ENCODE results near the gene UCN. TPM values are rescaled to one million over a fixed set of nuclear protein-coding genes. Genes with fewer than 3 reads are reported as not detected.

Gene UCN
- total RNA-seq, 1 experiment from 2014 or later = 4.4 TPM

GRCh38 chr2:27306573-27307286, 1.5 kb downstream of the UCN start:
- no TSS peak for BruUV-seq (replicated peaks)
- H3K4me1 ChIP-seq (ENCODE audit: control insufficient read depth, insufficient read depth, low read length) = no peaks in the 10 kb centered on the region
- H3K4me3 ChIP-seq (ENCODE audit: low read depth in 2 of 2, low read length in 2 of 2) = no peak overlapping the region
- H3K9me3 ChIP-seq (ENCODE audit: control insufficient read depth, insufficient read depth, low read depth, low read length) = no peaks in the 10 kb centered on the region
- ATAC-seq (no peak), DNase-seq (ENCODE audit: low read depth, low spot score) (no peak)
- H3K27ac ChIP-seq (ENCODE audit: low read length) = no peak overlapping the region
- CTCF ChIA-PET = no interaction called here
- no peaks in the 10 kb centered on the region for H3K36me3 ChIP-seq (ENCODE audit: control insufficient read depth, insufficient read depth, low read length)
- intact Hi-C loops (cut with micrococcal nuclease; ENCODE audit: unreplicated experiment) = no loop called here
- in situ Hi-C loops (cut with HindIII; ENCODE audit: low pct_unique_long_range_greater_than_20kb, low sequenced_read_pairs) = no loop called here
- no peak for TF ChIP-seq CTCF (IDR thresholded peaks at IDR 0.05)
- no peak for TF ChIP-seq REST (IDR thresholded peaks at IDR 0.05; ENCODE audit: insufficient read depth in 1 of 2, low read depth in 2 of 2, low read length in 1 of 2)
- no peak for TF ChIP-seq POLR2AphosphoS5 (IDR thresholded peaks at IDR 0.05; ENCODE audit: low read depth, low read length)
- TF ChIP-seq SIN3A (IDR thresholded peaks at IDR 0.05; ENCODE audit: borderline replicate concordance, insufficient read depth, low read depth, low read length) = no peak
- TF ChIP-seq TCF7L2 (IDR thresholded peaks at IDR 0.05; ENCODE audit: low read depth, low read length) = no peak
- no peaks in the 10 kb centered on the region for H3K27me3 ChIP-seq (ENCODE audit: control insufficient read depth, insufficient read depth, low read length)
- POLR2A ChIA-PET = no interaction called here

- TF ChIP-seq TCF7L2 (IDR thresholded peaks at IDR 0.05; ENCODE audit: low read depth, low read length) (no peak), POLR2AphosphoS5 (IDR thresholded peaks at IDR 0.05; ENCODE audit: low read depth, low read length) (no peak), SIN3A (IDR thresholded peaks at IDR 0.05; ENCODE audit: borderline replicate concordance, insufficient read depth, low read depth, low read length) (no peak), REST (IDR thresholded peaks at IDR 0.05; ENCODE audit: insufficient read depth in 1 of 2, low read depth in 2 of 2, low read length in 1 of 2) (no peak), CTCF (IDR thresholded peaks at IDR 0.05) (no peak)
- in situ Hi-C loops (cut with HindIII; ENCODE audit: low pct_unique_long_range_greater_than_20kb, low sequenced_read_pairs) (no loop called here), intact Hi-C loops (cut with micrococcal nuclease; ENCODE audit: unreplicated experiment) (no loop called here)
- Histone ChIP-seq H3K4me3 (ENCODE audit: low read depth in 2 of 2, low read length in 2 of 2) (no peak overlapping the region), H3K36me3 (ENCODE audit: control insufficient read depth, insufficient read depth, low read length) (no peaks in the 10 kb centered on the region), H3K27ac (ENCODE audit: low read length) (no peak overlapping the region), H3K4me1 (ENCODE audit: control insufficient read depth, insufficient read depth, low read length) (no peaks in the 10 kb centered on the region), H3K9me3 (ENCODE audit: control insufficient read depth, insufficient read depth, low read depth, low read length) (no peaks in the 10 kb centered on the region), H3K27me3 (ENCODE audit: control insufficient read depth, insufficient read depth, low read length) (no peaks in the 10 kb centered on the region)
- CTCF ChIA-PET = no interaction called here
- BruUV-seq (replicated peaks) = no TSS peak
- DNase-seq (ENCODE audit: low read depth, low spot score) (no peak), ATAC-seq (no peak)
- POLR2A ChIA-PET = no interaction called here
Observed at GRCh38 chr2:27306136-27306535, 2.1 kb downstream of the UCN start.

Data from Panc1 (cell line).